ENCODE data around the gene PHGDH.
"Not testable (repeated sequence)": the region's sequence is repeated elsewhere in the genome, so short reads cannot be mapped to it uniquely, and the experiment has no call there.

PHGDH gene

DNA sequence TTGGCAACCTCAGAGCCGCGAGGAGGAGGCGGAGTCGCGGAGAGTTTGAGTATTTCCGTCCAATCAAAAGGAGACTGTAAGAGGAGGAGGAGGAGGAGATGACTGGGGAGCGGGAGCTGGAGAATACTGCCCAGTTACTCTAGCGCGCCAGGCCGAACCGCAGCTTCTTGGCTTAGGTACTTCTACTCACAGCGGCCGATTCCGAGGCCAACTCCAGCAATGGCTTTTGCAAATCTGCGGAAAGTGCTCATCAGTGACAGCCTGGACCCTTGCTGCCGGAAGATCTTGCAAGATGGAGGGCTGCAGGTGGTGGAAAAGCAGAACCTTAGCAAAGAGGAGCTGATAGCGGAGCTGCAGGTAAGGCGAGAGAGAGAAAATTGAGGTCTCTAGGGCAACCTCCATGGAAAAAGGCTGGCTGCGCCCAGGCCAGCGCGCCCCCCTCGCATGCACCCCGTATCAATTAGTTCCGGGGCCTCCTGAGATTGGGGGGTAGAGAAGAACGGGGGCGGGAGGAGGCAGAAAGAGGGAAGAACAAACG, at the start of gene PHGDH:
PHGDH (plus strand) TSS at position 131 of the 538 bp plus-strand sequence; CDS start at position 220, 89 bp downstream.
- FAIRE-seq: no peak

DNA sequence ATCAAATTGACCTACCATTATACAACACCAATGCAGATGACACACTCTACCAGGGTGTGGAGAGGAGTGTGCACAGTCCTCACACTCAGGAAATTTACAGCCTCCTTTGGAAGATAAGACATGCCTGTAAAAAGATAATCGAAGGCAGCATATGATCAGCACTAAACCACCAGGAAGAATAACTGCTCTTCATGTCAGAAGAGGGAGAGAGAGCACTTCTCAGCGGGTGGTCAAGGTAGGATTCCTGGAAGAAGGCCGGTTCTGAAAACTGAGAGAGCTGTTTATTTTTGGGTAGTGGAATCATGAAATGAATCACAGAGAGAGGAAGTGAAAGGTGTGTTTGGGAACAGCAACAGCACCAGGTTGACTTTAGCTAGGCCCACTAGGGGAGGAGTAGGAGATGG, 49.7 kb upstream of the PHGDH start:
- FAIRE-seq: no peak

DNA sequence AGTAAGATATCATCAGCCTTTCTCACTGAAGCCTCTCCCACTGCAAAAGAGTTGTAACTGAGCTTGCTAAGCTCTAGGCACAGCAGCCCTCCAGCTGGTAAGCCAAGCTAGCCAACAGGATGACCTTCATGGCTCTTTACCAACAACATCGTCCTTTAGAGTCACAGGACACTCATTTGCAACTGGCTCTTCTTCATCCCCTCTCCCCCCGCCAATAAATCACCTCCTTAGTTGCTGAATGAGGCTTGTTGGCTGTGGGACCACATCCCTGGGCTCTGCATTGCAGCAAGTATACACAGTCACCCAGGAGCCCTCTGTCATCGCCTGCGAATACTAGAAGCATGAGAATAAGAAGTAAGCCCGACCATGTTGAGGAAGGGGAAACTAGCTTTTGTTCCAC, 47.7 kb upstream of the PHGDH start:
- FAIRE-seq: no peak

DNA sequence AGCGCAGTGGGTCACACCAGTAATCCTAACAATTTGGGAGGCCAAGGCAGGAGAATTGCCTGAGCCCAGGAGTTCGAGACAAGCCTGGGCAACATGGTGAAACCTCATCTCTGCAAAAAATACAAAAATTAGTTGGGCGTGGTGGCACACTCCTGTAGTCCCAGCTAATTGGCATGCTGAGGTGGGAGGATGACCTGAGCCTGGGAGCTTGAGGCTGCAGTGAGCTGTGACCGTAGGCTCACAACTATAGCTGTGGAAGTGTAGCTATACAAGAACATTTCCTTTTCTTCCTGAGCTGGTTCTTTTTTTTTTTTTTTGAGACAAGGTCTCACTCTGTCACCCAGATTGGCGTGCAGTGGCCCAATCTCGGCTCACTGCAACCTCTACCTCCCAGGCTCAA, 44.6 kb upstream of the PHGDH start:
- FAIRE-seq: no peak

DNA sequence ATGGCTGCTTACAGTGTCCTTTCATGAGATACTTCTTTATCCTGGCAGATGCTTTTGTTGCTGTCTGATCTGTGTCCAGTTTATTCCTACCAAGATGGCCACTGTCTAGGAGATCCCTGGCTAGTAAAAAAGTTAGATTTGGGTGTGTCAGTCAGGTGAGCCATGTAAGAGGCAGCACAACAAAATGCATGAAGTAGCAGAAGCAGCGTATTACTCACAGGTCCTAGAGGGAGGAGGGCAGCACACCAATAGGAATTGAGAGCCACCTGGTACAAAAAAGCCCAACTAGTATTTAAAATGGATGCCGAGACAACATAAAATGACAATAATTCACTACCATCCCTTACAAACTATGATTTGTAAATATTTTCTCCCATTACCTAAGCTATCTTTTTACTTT, 40.8 kb upstream of the PHGDH start:
- FAIRE-seq: no peak

GRCh38 chr1:119673171-119673940, 38.4 kb upstream of the PHGDH start:
- FAIRE-seq: no peak

- no peak for FAIRE-seq
Measured at GRCh38 chr1:119674111-119674526, 37.6 kb upstream of the PHGDH start.

DNA sequence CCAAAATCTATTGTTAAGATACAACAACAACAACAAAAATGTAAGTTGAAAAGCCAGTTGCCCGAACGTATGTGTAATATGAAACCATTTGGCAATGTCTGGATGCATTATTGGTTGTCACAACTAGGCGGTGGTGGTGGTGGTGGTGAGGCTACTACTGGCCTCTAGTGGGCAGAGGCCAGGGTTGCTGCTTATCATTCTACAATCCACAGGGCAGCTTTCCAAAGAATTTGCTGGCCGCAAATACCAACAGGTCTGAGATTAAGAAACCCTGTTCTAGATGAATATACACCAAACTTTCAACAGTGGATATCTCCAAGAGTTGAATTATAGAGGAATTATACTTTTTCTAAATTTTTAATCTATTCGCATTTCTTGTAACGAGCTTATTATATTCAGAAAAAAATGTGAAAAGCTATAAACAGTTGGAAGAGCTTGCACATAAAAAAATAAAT, 36.9 kb upstream of the PHGDH start:
- no peak for FAIRE-seq

GRCh38 chr1:119675349-119676345, 36.1 kb upstream of the PHGDH start:
- FAIRE-seq: peak; percentile 62

DNA sequence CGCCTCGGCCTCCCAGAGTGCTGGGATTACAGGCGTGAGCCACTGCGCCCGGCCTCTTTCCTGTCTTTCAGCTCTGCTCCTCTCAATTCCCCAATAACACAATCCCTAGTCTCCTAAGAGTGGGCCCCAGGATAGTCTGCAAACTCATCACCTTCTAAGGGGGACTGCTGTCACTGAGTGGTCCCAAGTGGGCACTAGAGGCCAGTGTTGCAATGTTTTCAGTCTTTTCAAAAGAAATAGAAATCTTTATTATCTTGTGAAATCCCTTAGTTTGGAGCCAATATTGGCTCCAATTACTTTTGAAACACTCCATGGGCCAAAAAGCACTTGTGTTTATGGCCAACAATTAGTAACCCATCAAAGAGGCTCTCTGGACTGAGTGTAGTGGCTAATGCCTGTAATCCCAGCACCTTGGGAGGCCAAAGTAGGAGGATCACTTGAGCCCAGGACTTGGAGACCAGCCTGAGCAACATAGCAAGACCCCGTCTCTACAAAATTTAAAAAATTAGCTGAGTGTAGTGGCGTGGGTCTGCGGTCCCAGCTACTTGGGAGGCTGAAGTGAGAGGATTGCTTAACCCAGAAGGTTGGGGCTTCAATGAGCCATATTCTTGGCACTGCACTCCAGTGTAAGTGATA, 35.0 kb upstream of the PHGDH start:
- no peak for FAIRE-seq

DNA sequence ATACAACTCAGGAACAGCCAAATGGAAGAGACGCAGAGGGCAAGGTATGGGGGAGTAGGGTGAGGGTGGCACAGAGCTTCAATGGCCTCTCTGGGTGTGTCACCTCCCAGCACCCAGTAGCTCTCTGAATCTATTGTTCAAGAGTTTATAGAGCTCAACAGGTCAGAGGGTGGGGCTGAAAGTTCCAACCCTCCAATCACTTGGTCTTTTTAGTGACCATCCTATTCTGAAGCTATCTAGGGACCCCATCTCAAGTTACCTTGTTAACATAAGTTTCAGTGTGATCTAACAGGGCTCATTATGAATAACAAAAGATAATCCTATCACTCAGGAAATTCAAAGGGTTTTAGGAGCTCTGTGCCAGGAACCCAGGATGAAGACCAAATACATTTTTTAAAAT, 32.5 kb upstream of the PHGDH start:
- FAIRE-seq: no peak

DNA sequence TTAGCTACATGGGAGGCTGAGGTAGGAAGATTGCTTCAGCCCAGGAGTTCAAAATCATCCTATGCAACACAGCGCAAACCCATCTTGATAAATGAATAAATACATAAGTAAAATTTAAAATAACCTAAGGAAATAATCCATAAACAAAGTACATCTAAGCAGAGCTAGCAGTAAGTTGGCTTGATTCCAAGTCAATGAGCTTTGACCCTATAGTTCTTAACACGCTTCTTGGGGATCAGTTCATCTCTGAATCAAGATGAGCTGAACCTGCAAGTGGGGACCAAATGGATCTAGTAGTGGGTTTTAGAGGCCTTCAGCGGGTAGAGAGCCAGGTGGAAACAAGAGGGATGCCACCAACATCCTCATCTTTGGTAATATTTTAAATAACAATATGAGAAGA, 31.5 kb upstream of the PHGDH start:
- FAIRE-seq: no peak

GRCh38 chr1:119680723-119681122, 31.0 kb upstream of the PHGDH start:
- no peak for FAIRE-seq

- FAIRE-seq: no peak
Measured at GRCh38 chr1:119681560-119681959, 30.2 kb upstream of the PHGDH start.

DNA sequence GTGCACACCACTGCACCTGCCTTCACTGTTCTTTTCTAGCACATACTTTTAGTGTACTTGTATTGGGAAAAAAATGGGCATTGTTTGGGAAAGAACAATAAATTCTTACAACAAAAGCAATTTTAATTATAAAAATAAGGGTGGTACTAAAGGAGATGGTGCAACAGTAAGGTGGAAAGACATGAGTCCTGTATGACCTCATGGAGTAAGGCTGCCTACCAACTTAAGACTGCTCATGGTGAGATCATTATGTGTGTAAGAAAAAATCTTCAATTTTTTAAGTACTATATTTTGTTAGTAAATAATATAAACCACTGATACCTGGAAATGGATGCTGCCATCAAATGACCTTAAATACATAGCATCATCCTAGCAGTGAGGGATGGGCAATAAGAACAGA, 29.6 kb upstream of the PHGDH start:
- no peak for FAIRE-seq

DNA sequence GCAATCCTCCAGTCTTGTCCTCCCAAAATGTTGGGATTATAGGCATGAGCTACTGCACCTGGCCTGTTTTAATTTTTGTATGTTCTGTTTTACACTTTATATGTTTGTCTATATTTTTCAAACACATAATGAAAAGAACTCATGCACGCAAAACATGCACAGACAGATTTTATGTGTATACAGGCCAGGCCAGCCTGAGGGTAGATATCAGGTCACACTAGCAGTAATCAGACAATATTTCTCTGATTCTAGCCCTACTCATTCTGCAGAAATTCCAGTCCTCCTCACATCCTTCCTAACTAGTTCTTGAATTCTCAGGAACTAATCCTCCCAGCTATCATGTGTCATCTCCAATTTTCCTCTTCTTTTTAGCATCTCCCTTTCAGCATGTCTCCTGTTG, 27.8 kb upstream of the PHGDH start:
- FAIRE-seq: no peak

DNA sequence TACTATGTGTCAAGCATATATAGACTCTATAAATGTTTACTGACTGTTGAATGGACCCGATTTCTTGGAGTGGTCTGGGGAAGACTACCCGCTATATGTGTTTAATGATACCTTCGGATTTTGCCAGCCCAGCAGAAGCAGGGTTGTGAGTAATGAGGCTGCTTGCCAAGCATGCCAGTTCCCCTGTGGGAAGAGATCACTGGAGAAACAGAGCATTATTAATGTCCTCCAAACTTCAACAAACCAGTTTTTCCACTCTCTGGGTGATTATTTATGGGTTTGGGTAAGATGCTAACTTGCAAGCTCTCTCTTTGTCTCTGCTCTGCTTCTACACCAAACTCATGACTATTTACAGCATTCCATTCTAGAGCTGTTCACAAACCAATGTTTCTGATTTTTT, 25.1 kb upstream of the PHGDH start:
- no peak for FAIRE-seq

DNA sequence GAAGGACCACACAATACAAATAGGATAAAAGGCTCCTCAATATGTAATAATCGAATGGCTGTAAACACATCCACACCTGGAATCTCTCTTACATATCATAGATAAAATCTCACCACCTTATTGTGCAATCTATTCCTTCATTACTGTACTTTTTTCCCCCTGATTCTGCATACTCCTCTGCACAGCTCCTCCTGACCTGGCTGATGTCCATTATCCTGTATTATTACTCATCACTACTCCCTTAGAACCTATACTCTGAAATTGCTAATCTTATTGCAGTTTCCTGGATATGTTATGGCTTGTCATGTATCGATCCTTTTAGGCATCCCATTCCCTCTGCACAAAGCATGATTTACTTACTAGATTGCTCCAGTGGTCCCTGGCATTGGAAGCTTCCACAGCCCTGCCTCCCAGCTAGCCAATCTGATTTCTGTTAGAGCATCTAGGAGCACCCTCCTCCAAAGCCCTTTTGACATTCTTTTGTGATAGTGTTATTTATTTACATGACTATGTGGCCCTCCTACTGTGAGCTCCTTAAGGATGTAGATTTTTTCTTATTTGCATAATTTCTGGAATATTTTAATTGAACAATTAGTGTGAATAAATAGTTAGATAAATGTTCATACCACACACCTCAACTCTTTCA, 24.2 kb upstream of the PHGDH start:
- FAIRE-seq: no peak

DNA sequence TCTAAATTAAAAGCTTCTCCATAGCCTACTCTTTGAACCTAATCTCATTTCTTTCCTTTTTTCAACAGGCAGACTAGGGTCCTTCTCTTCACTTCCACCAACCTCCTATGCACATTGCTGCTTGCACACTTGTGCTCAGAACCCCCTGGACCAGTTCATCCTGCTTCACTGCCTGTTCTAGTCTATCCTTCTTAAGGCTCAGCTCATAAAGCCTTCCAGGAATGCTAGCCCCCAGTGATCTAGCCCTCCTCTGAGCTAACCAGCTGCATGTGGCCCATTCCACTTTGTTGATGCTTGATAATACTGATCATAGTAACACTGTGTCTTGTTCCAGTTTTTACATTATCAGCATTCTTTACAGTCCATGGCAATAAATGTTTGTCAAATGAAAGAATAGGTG, 22.9 kb upstream of the PHGDH start:
- FAIRE-seq: no peak

GRCh38 chr1:119689511-119689910, 22.2 kb upstream of the PHGDH start:
- FAIRE-seq: no peak

DNA sequence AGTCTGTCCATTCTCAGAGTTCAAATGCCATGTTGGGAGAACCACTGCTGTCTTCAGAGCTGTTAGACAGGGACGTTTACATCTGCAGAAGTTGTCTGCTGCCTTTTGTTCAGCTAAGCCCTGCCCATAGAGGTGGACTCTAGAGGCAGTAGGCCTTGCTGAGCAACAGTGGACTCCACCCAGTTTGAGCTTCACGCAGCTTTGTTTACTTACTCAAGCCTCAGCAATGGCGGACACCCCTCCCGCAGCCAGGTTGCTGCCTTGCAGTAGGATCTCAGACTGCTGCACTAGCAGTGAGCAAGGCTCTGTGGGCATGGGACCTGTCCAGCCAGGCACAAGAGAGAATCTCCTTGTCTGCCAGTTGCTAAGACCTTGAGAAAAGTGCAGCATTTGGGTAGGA, 14.9 kb upstream of the PHGDH start:
- FAIRE-seq: not testable (repeated sequence)

- FAIRE-seq: no peak
Measured at GRCh38 chr1:119697598-119697997, 14.1 kb upstream of the PHGDH start.

DNA sequence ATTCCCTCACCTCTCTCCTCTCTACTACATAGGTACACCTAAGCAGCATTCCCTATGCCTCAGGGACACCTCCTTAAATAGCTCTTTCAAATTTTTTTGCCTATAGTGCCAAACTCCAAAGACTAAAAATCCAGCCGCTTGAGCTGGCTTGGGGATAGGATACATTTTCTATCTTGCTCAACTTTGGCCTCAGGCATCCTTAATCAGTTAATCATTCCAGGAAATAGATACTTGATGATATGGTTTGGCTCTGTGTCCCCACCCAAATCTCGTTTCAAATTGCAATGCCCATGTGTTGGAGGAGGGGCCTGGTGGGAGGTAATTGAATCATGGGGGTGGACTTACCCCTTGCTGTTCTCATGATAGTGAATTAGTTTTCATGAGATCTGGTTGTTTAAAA, 11.4 kb upstream of the PHGDH start:
- no peak for FAIRE-seq

All from TTC549 (cell line).